H9 (cell line): ENCODE results near the gene LRRC42. TPM values are rescaled to one million over a fixed set of nuclear protein-coding genes. Genes with fewer than 3 reads are reported as not detected.

ENCODE experiments used
- DNase-seq: peaks from one replicate; pipeline ENCODE4 v3.0.0-alpha.2; 2017
- H2AFZ ChIP-seq: one replicate; pipeline ENCODE4 v1.6.1; 2013; ENCODE audit warnings: mild to moderate bottlenecking, low read length, control low read depth, moderate library complexity
- H2AK5ac ChIP-seq: 2 replicates; pipeline ENCODE4 v1.6.1; 2013; ENCODE audit warnings: low read length, control low read depth, mixed read lengths; ENCODE audit not compliant: insufficient read length
- H2BK120ac ChIP-seq: one replicate; pipeline ENCODE4 v1.6.1; 2013; ENCODE audit warnings: low read depth, mild to moderate bottlenecking, low read length, control low read depth, inconsistent platforms; ENCODE audit not compliant: poor library complexity, severe bottlenecking
- H2BK12ac ChIP-seq: 2 replicates; pipeline ENCODE4 v1.6.1; 2013; ENCODE audit warnings: low read length, control low read depth, mixed read lengths, low read depth; ENCODE audit not compliant: insufficient read length
- H2BK15ac ChIP-seq: 2 replicates; pipeline ENCODE4 v1.6.1; 2013; ENCODE audit warnings: low read depth, low read length, control low read depth
- H2BK20ac ChIP-seq: one replicate; pipeline ENCODE4 v1.6.1; 2013; ENCODE audit warnings: low read depth, mild to moderate bottlenecking, low read length, control low read depth, inconsistent platforms; ENCODE audit not compliant: poor library complexity, severe bottlenecking
- H2BK5ac ChIP-seq: 2 replicates; pipeline ENCODE4 v1.6.1; 2013; ENCODE audit warnings: low read length, control low read depth, mixed read lengths; ENCODE audit not compliant: insufficient read length
- H3K14ac ChIP-seq: 2 replicates; pipeline ENCODE4 v1.6.1; 2013; ENCODE audit warnings: low read length, control low read depth; ENCODE audit not compliant: insufficient read depth
- H3K18ac ChIP-seq: 2 replicates; pipeline ENCODE4 v1.6.1; 2013; ENCODE audit warnings: low read depth, mild to moderate bottlenecking, mixed read lengths, low read length, control low read depth; ENCODE audit not compliant: insufficient read length
- H3K23ac ChIP-seq: 2 replicates; pipeline ENCODE4 v1.6.1; 2013; ENCODE audit warnings: low read length, control low read depth, mixed read lengths, low read depth; ENCODE audit not compliant: insufficient read length
- H3K23me2 ChIP-seq: 2 replicates; pipeline ENCODE4 v1.6.1; 2013; ENCODE audit warnings: low read depth, mild to moderate bottlenecking, mixed read lengths, low read length, control low read depth; ENCODE audit not compliant: insufficient read length, poor library complexity, severe bottlenecking
- H3K27ac ChIP-seq: 2 replicates; pipeline ENCODE4 v1.5.1; 2013; ENCODE audit warnings: low read length, control low read depth, mixed read lengths, low read depth; ENCODE audit not compliant: insufficient read length
- H3K27me3 ChIP-seq: 2 replicates; pipeline ENCODE4 v1.6.1; 2013; ENCODE audit warnings: low read length, control low read depth, inconsistent platforms; ENCODE audit not compliant: insufficient read depth
- H3K4ac ChIP-seq: 2 replicates; pipeline ENCODE4 v1.6.1; 2013; ENCODE audit warnings: low read depth, mild to moderate bottlenecking, control low read depth, inconsistent platforms, low read length, moderate library complexity
- H3K4me1 ChIP-seq: 2 replicates; pipeline ENCODE4 v1.6.1; 2013; ENCODE audit warnings: low read length, control low read depth, inconsistent platforms; ENCODE audit not compliant: insufficient read depth
- H3K4me2 ChIP-seq: 2 replicates; pipeline ENCODE4 v1.6.1; 2013; ENCODE audit warnings: low read length, control low read depth, mixed read lengths; ENCODE audit not compliant: insufficient read length, insufficient read depth
- H3K56ac ChIP-seq: 2 replicates; pipeline ENCODE4 v1.6.1; 2013; ENCODE audit warnings: low read depth, mild to moderate bottlenecking, mixed read lengths, low read length, control low read depth; ENCODE audit not compliant: insufficient read length
- H3K79me1 ChIP-seq: 2 replicates; pipeline ENCODE4 v1.6.1; 2013; ENCODE audit warnings: low read depth, mild to moderate bottlenecking, moderate library complexity, low read length, control low read depth, inconsistent platforms; ENCODE audit not compliant: insufficient read depth, poor library complexity, severe bottlenecking
- H3K79me2 ChIP-seq: 2 replicates; pipeline ENCODE4 v1.6.1; 2013; ENCODE audit warnings: low read length, control low read depth, inconsistent platforms; ENCODE audit not compliant: insufficient read depth
- H3K9ac ChIP-seq: 2 replicates; pipeline ENCODE4 v1.6.1; 2013; ENCODE audit warnings: low read length, control low read depth, mixed read lengths; ENCODE audit not compliant: insufficient read length; ENCODE audit errors: extremely low read depth
- H3K9me3 ChIP-seq: one replicate; pipeline ENCODE4 v1.6.1; 2013; ENCODE audit warnings: low read depth, low read length, inconsistent platforms; ENCODE audit not compliant: control insufficient read depth
- H3T11ph ChIP-seq: one replicate; pipeline ENCODE4 v1.6.1; 2013; ENCODE audit warnings: mild to moderate bottlenecking, low read length, control low read depth, inconsistent platforms
- H4K20me1 ChIP-seq: one replicate; pipeline ENCODE4 v1.6.1; 2013; ENCODE audit not compliant: control insufficient read depth, insufficient read length, insufficient read depth
- H4K5ac ChIP-seq: 2 replicates; pipeline ENCODE4 v1.6.1; 2013; ENCODE audit warnings: low read depth, mild to moderate bottlenecking, mixed read lengths, low read length, control low read depth; ENCODE audit not compliant: insufficient read length
- H4K8ac ChIP-seq: replicated peaks from 2 replicates; pipeline ENCODE4 v1.6.1; 2013; ENCODE audit warnings: low read length, control low read depth, mixed read lengths, low read depth; ENCODE audit not compliant: insufficient read length
- H4K91ac ChIP-seq: 2 replicates; pipeline ENCODE4 v1.6.1; 2013; ENCODE audit warnings: low read depth, mild to moderate bottlenecking, moderate library complexity, mixed read lengths, low read length, control low read depth; ENCODE audit not compliant: insufficient read length
- H3K27ac Mint-ChIP-seq, 3 experiments: 2 replicates in 2 of 3; 3 replicates in 1 of 3; pipeline ENCODE4 v1.8.0; 2020 to 2021; ENCODE audit warnings: mixed read lengths in 3 of 3, mild to moderate bottlenecking in 1 of 3, moderate library complexity in 1 of 3
- H3K27me3 Mint-ChIP-seq: 2 replicates; pipeline ENCODE4 v1.8.0; 2021; ENCODE audit warnings: low read depth, mild to moderate bottlenecking, moderate library complexity, mixed read lengths
- H3K36me3 Mint-ChIP-seq, 3 experiments: 2 replicates in 2 of 3; 3 replicates in 1 of 3; pipeline ENCODE4 v1.8.0; 2020 to 2021; ENCODE audit warnings: low read depth in 3 of 3, mixed read lengths in 3 of 3; ENCODE audit not compliant: insufficient read depth in 1 of 3
- H3K4me1 Mint-ChIP-seq, 2 experiments: 2 replicates each; pipeline ENCODE4 v1.8.0; 2020; ENCODE audit warnings: mixed read lengths in 2 of 2
- H3K4me3 Mint-ChIP-seq, 2 experiments: 2 replicates in 1 of 2; 3 replicates in 1 of 2; pipeline ENCODE4 v1.8.0; 2020 to 2021; ENCODE audit warnings: mild to moderate bottlenecking in 2 of 2, mixed read lengths in 2 of 2, moderate library complexity in 1 of 2
- H3K9me3 Mint-ChIP-seq, 2 experiments: 2 replicates in 1 of 2; 3 replicates in 1 of 2; pipeline ENCODE4 v1.8.0; 2020; ENCODE audit warnings: mild to moderate bottlenecking in 2 of 2, mixed read lengths in 2 of 2, moderate library complexity in 1 of 2
- CTCF ChIP-seq: fragments of 200-600 bp; sonication (generic); conservative IDR thresholded peaks from 3 replicates; pipeline ENCODE4 v1.8.0; 2021; ENCODE audit warnings: antibody characterized with exemption, mild to moderate bottlenecking
- WGBS: extraction: QIAGEN DNeasy Blood & Tissue Kit; methylation state at CpG from one replicate; pipeline ENCODE4 v1.1.7; 2013; ENCODE audit warnings: missing lambda C conversion rate, low lambda C conversion rate, mixed read lengths; ENCODE audit not compliant: insufficient read length; ENCODE audit errors: extremely low coverage; 5-methylcytosine and 5-hydroxymethylcytosine counted together
- total RNA-seq: library from RNA; stranded (reverse); gene quantifications from 2 replicates; pipeline ENCODE4 v1.2.1, GENCODE V29; 2021

Gene LRRC42
- total RNA-seq, 1 experiment from 2014 or later: 36.3 TPM

- H3K36me3 Mint-ChIP-seq: no peaks in the 10 kb centered on the region; a peak in 1 of 7 replicates
- no CpG with 5 or more reads among the region's 9 CpGs for WGBS
- H3K14ac ChIP-seq: no peak overlapping the region
- H3K18ac ChIP-seq: no peak overlapping the region
- H4K20me1 ChIP-seq: no peaks in the 10 kb centered on the region
- no peak overlapping the region for H2BK20ac ChIP-seq
- no peak for TF ChIP-seq CTCF
- no peaks in the 10 kb centered on the region for H3K4me1 ChIP-seq
- no peak overlapping the region for H2BK120ac ChIP-seq
- no peak for DNase-seq
- H2BK15ac ChIP-seq: no peak overlapping the region
- no peak overlapping the region for H4K5ac ChIP-seq
- no peak overlapping the region for H3K27ac Mint-ChIP-seq
- no peak overlapping the region for H4K8ac ChIP-seq
- no peak overlapping the region for H4K91ac ChIP-seq
- H3K27me3 Mint-ChIP-seq: peaks cover 9% of the 10 kb centered on the region
- no peak overlapping the region for H3K4ac ChIP-seq
- no peaks in the 10 kb centered on the region for H3K79me1 ChIP-seq
- no peaks in the 10 kb centered on the region for H3K23me2 ChIP-seq
- H3K9me3 ChIP-seq: no peaks in the 10 kb centered on the region
- H2BK5ac ChIP-seq: no peak overlapping the region
- H3K23ac ChIP-seq: no peak overlapping the region
- H3T11ph ChIP-seq: no peak overlapping the region
- no peak overlapping the region for H3K56ac ChIP-seq
- no peak overlapping the region for H3K27ac ChIP-seq
- no peaks in the 10 kb centered on the region for H3K79me2 ChIP-seq
- no peak overlapping the region for H3K4me2 ChIP-seq
- H3K4me1 Mint-ChIP-seq: no peaks in the 10 kb centered on the region
- no peak overlapping the region for H2BK12ac ChIP-seq
- H2AK5ac ChIP-seq: no peak overlapping the region
- H2AFZ ChIP-seq: no peak overlapping the region
- H3K4me3 Mint-ChIP-seq: no peak overlapping the region
- no peak overlapping the region for H3K9ac ChIP-seq
- no peaks in the 10 kb centered on the region for H3K27me3 ChIP-seq
- peaks cover 8 to 11% of the 10 kb centered on the region in 2 experiments; a peak in 4 of 5 replicates for H3K9me3 Mint-ChIP-seq
Measured at GRCh38 chr1:54002544-54003248, 56.5 kb downstream of the LRRC42 start.
